Endothelial cell of umbilical vein (primary cell): ENCODE data around the gene TWIST1. TPM values are rescaled to one million over a fixed set of nuclear protein-coding genes. Genes with fewer than 3 reads are reported as not detected.

Source experiments
- BruUV-seq: library from RNA; stranded (reverse); fragments of 400-500 nt; replicated peaks from 2 replicates; lab custom pipeline; 2021; lab: Mats Ljungman, UMichigan
- CTCF ChIA-PET: fragments of 300-600, 350-600 bp; sonication (Branson Sonifier 250); formaldehyde crosslinking; loops from one replicate; lab custom pipeline; 2021; ENCODE audit warnings: antibody characterized with exemption, inconsistent platforms; lab: Charles Lee
- POLR2A ChIA-PET: fragments of 300-600, 350-600 bp; sonication (Branson Sonifier 250); formaldehyde crosslinking; loops from one replicate; lab custom pipeline; 2021; ENCODE audit warnings: antibody characterized with exemption, inconsistent platforms; lab: Charles Lee
- DNase-seq: peaks from one replicate; pipeline ENCODE4 v3.0.0-alpha.2; 2011; ENCODE audit warnings: low read depth, low spot score
- FAIRE-seq: peaks from 2 replicates; lab custom pipeline; 2011; peaks lifted over from hg19 to GRCh38; lab: Jason Lieb, UNC
- H2AFZ ChIP-seq: 2 replicates; pipeline ENCODE4 v1.6.0; 2012; ENCODE audit warnings: low read depth, low read length, control low read depth, inconsistent platforms
- H3K27ac ChIP-seq: 2 replicates; pipeline ENCODE4 v1.5.1; 2011; ENCODE audit warnings: low read depth, mild to moderate bottlenecking, control low read depth, low read length, moderate library complexity; ENCODE audit not compliant: insufficient read depth
- H3K27me3 ChIP-seq, 2 experiments: 2 replicates each; pipeline versions ENCODE4 v1.6.0 to v1.6.1; 2011; ENCODE audit warnings: low read length in 2 of 2, mixed read lengths in 1 of 2; ENCODE audit not compliant: control insufficient read depth in 2 of 2, insufficient read depth in 2 of 2
- H3K36me3 ChIP-seq, 2 experiments: 2 replicates in 1 of 2; 3 replicates in 1 of 2; pipeline ENCODE4 v1.5.1; 2011; ENCODE audit warnings: low read length in 2 of 2, mild to moderate bottlenecking in 1 of 2, moderate library complexity in 1 of 2; ENCODE audit not compliant: control insufficient read depth in 2 of 2, insufficient read depth in 2 of 2; ENCODE audit errors: extremely low read depth in 1 of 2
- H3K4me1 ChIP-seq: 3 replicates; pipeline ENCODE4 v1.5.1; 2011; ENCODE audit warnings: mild to moderate bottlenecking, low read length; ENCODE audit not compliant: control insufficient read depth, insufficient read depth; ENCODE audit errors: extremely low read depth
- H3K4me2 ChIP-seq: 2 replicates; pipeline ENCODE4 v1.6.1; 2011; ENCODE audit warnings: low read length, control low read depth, mixed read lengths; ENCODE audit not compliant: insufficient read depth
- H3K4me3 ChIP-seq, 3 experiments: fragments of 200-600 bp in 1 of 3; sonication (generic), shearing (Covaris generic) in 1 of 3; replicated peaks in 1 of 3; 2 replicates each; pipeline ENCODE4 v1.5.1; 2011 to 2016; ENCODE audit warnings: control low read depth in 3 of 3, low read length in 3 of 3, mild to moderate bottlenecking in 2 of 3, inconsistent platforms in 1 of 3, low read depth in 1 of 3, moderate library complexity in 1 of 3; ENCODE audit not compliant: insufficient read depth in 1 of 3
- H3K79me2 ChIP-seq: 2 replicates; pipeline ENCODE4 v1.6.0; 2012; ENCODE audit warnings: low read length, inconsistent platforms; ENCODE audit not compliant: control insufficient read depth, insufficient read depth
- H3K9ac ChIP-seq: replicated peaks from 2 replicates; pipeline ENCODE3; 2011; ENCODE audit warnings: low read length, control low read depth; ENCODE audit not compliant: insufficient read depth; ENCODE audit errors: extremely low read depth
- H3K9me1 ChIP-seq: replicated peaks from 3 replicates; pipeline ENCODE4 v1.6.0; 2011; ENCODE audit warnings: mild to moderate bottlenecking, low read length; ENCODE audit not compliant: control insufficient read depth, insufficient read depth; ENCODE audit errors: extremely low read depth
- H3K9me3 ChIP-seq: replicated peaks from 2 replicates; pipeline ENCODE4 v1.5.1; 2012; ENCODE audit warnings: low read length, inconsistent platforms; ENCODE audit not compliant: control insufficient read depth, insufficient read depth
- H4K20me1 ChIP-seq: replicated peaks from 2 replicates; pipeline ENCODE3; 2011; ENCODE audit warnings: mild to moderate bottlenecking, low read length; ENCODE audit not compliant: control insufficient read depth, insufficient read depth; ENCODE audit errors: extremely low read depth
- EZH2 ChIP-seq: IDR thresholded peaks from 2 replicates; pipeline ENCODE4 v1.6.1; 2012; ENCODE audit warnings: borderline replicate concordance, low read depth, mild to moderate bottlenecking, moderate library complexity, low read length, inconsistent platforms; ENCODE audit not compliant: severe bottlenecking
- FOS ChIP-seq: IDR thresholded peaks from 2 replicates; pipeline ENCODE4 v1.6.1; 2011; ENCODE audit warnings: mild to moderate bottlenecking, low read length, moderate library complexity, borderline replicate concordance; ENCODE audit not compliant: insufficient read depth
- MYC ChIP-seq: IDR thresholded peaks from one replicate; pipeline ENCODE4 v1.6.1; 2011; ENCODE audit warnings: mild to moderate bottlenecking, low read depth, low read length
- dilution Hi-C: fragments of 300-500 bp; cut with MboI; formaldehyde crosslinking; loops from one replicate; pipeline ENCODE4 v1.15.0; 2019; ENCODE audit warnings: low sequenced_read_pairs; ENCODE audit not compliant: extremely low pct_ligation_motif_present
- intact Hi-C: fragments of 100-400 bp; cut with micrococcal nuclease; formaldehyde crosslinking; loops from one replicate; pipeline ENCODE4 v1.10.0; 2022
- polyA plus RNA-seq, 4 experiments: library from polyadenylated mRNA; depleted of rRNA in 3 of 4; stranded (reverse) in 3 of 4; unstranded in 1 of 4; fragments of >200 nt; gene quantifications; 2 replicates each; pipeline versions ENCODE4 v1.2.1 to v1.2.3, GENCODE V29; 2011 to 2012; ENCODE audit warnings: missing spikeins in 1 of 4
- total RNA-seq: library from RNA; stranded (reverse); gene quantifications from 2 replicates; pipeline ENCODE4 v1.2.3, GENCODE V29; 2021
- TF ChIP-seq, protein P1 (sequence below), 2 donors: IDR thresholded peaks; 1 replicate in 1 of 2; 2 replicates in 1 of 2; pipeline ENCODE4 v1.5.1; 2011; ENCODE audit warnings: low read length in 2 of 2, mild to moderate bottlenecking in 2 of 2, moderate library complexity in 2 of 2, control low read depth in 1 of 2, inconsistent platforms in 1 of 2, low read depth in 1 of 2; ENCODE audit not compliant: insufficient read depth in 1 of 2; ENCODE audit errors: extremely low read depth in 1 of 2

The TWIST1 gene
- total and polyA plus RNA-seq, 2 donors (not counting 3 experiments of a cell fraction or from before 2014, with no cell fraction given), result not detected

- POLR2A ChIA-PET, result no interaction called here
- TF ChIP-seq EZH2 (no peak), FOS (no peak), MYC (no peak)
- TF ChIP-seq, protein P1, sequence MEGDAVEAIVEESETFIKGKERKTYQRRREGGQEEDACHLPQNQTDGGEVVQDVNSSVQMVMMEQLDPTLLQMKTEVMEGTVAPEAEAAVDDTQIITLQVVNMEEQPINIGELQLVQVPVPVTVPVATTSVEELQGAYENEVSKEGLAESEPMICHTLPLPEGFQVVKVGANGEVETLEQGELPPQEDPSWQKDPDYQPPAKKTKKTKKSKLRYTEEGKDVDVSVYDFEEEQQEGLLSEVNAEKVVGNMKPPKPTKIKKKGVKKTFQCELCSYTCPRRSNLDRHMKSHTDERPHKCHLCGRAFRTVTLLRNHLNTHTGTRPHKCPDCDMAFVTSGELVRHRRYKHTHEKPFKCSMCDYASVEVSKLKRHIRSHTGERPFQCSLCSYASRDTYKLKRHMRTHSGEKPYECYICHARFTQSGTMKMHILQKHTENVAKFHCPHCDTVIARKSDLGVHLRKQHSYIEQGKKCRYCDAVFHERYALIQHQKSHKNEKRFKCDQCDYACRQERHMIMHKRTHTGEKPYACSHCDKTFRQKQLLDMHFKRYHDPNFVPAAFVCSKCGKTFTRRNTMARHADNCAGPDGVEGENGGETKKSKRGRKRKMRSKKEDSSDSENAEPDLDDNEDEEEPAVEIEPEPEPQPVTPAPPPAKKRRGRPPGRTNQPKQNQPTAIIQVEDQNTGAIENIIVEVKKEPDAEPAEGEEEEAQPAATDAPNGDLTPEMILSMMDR (IDR thresholded peaks at IDR 0.05; ENCODE audit: extremely low read depth in 1 of 2, insufficient read depth in 1 of 2, low read depth in 1 of 2, low read length in 2 of 2), result peak; percentile 47 to 56
- intact Hi-C loops (loop anchor here (1.0 to 5.0 kb wide), 4 partner anchors 320 to 770 kb away; no protein-coding TSS in a partner anchor), dilution Hi-C loops (no loop called here)
- no peak overlapping the region for H2AFZ ChIP-seq
- no peaks in the 10 kb centered on the region for H4K20me1 ChIP-seq
- no peak overlapping the region for H3K4me3 ChIP-seq
- peak; percentile 56 for DNase-seq
- no peak overlapping the region for H3K9ac ChIP-seq
- FAIRE-seq, result peak; percentile 86
- no peaks in the 10 kb centered on the region for H3K79me2 ChIP-seq
- no peaks in the 10 kb centered on the region for H3K9me1 ChIP-seq
- BruUV-seq, result no TSS peak
- H3K27me3 ChIP-seq, result peaks cover 41 to 61% of the 10 kb centered on the region in 2 experiments
- no peaks in the 10 kb centered on the region for H3K9me3 ChIP-seq
- H3K4me2 ChIP-seq, result no peak overlapping the region
- CTCF ChIA-PET, result interaction anchor here (0.5 to 2.8 kb wide), 40 partner anchors 9 to 1530 kb away, joined by 3 to 57 read pairs (median 4); no protein-coding TSS in a partner anchor
- peaks cover 4% of the 10 kb centered on the region for H3K4me1 ChIP-seq
- no peak overlapping the region for H3K27ac ChIP-seq
- no peaks in the 10 kb centered on the region for H3K36me3 ChIP-seq
Observed at GRCh38 chr7:19121977-19122588, 4.6 kb upstream of the TWIST1 start.
